AG09309 (cell line): ENCODE results near the gene GOT2.

ENCODE experiments used
- DNase-seq: peaks from one replicate; pipeline ENCODE4 v3.0.0-alpha.2; 2010; ENCODE audit warnings: low read depth
- H3K4me3 ChIP-seq: 2 replicates; pipeline ENCODE4 v1.5.1; 2011; ENCODE audit warnings: mild to moderate bottlenecking, low read depth, low read length, moderate library complexity; ENCODE audit not compliant: control insufficient read depth
- TF ChIP-seq, protein P1 (sequence below): IDR thresholded peaks from 2 replicates; pipeline ENCODE4 v1.5.1; 2011; ENCODE audit warnings: mild to moderate bottlenecking, low read depth, low read length, inconsistent platforms; ENCODE audit not compliant: insufficient read depth, control insufficient read depth; ENCODE audit errors: missing control alignments

The GOT2 gene

DNA sequence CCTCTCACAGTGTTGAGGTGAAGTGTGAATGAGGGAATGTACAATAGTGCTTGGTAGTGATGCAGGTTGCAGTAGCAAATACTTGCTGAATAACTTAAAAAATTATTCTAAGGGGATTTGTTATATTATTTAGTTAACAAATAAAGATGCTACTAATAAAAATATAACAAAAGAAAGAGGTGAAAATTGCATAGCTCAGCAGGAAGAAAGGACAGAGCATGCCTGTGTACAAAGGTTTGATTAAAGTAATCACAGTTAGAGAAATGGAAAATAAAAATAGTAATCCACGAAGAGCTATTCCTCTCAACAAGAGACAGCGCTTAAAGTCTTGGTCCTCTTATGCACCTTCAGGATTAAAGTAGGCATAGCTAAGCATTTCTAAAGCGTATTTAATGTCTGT, 11.0 kb downstream of the GOT2 start:
- no peak for DNase-seq
- no peak overlapping the region for H3K4me3 ChIP-seq
- TF ChIP-seq, protein P1, sequence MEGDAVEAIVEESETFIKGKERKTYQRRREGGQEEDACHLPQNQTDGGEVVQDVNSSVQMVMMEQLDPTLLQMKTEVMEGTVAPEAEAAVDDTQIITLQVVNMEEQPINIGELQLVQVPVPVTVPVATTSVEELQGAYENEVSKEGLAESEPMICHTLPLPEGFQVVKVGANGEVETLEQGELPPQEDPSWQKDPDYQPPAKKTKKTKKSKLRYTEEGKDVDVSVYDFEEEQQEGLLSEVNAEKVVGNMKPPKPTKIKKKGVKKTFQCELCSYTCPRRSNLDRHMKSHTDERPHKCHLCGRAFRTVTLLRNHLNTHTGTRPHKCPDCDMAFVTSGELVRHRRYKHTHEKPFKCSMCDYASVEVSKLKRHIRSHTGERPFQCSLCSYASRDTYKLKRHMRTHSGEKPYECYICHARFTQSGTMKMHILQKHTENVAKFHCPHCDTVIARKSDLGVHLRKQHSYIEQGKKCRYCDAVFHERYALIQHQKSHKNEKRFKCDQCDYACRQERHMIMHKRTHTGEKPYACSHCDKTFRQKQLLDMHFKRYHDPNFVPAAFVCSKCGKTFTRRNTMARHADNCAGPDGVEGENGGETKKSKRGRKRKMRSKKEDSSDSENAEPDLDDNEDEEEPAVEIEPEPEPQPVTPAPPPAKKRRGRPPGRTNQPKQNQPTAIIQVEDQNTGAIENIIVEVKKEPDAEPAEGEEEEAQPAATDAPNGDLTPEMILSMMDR: no peak

DNA sequence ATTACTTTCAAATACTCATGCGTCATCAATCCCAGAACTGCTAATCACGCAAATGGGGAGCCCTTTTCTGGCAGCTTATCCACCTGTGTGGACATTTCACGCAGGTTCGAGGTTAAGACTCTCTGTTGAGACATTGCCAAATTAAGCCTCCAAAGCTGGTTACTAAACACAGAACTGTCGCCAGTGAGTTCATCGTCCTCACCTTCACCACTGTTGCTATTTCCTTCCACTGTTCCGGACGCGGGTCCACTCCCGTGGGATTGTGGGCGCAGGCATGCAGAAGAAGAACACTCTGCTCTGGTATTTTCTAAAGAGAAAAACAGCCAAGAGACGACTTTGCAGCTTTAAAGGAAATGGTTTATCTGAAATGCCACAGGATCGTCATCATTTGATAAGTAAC, 16.1 kb downstream of the GOT2 start:
- TF ChIP-seq, protein P1: no peak

DNA sequence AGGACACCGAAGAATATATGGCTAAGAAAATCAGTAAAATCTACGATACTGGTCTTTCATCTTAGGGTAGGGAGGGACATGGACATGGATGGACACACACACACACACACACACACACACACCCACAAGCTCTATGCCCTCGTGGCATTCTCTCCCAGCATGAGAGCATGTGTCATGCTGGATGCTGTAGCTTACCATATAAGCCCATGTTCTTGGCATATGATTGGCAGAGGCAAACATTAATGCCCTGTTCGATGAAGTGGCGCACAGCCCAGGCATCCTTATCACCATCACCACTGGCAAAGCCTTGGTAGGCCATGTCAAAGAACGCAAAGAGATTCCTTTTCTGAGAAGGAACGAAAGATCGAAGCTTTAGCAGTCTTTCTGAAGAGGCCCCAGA, 17.6 kb downstream of the GOT2 start:
- TF ChIP-seq, protein P1: no peak
- no peak for DNase-seq
- H3K4me3 ChIP-seq: no peak overlapping the region

More for the DNA sequence above, 16.1 kb downstream of the GOT2 start:
- DNase-seq: no peak
- no peak overlapping the region for H3K4me3 ChIP-seq

DNA sequence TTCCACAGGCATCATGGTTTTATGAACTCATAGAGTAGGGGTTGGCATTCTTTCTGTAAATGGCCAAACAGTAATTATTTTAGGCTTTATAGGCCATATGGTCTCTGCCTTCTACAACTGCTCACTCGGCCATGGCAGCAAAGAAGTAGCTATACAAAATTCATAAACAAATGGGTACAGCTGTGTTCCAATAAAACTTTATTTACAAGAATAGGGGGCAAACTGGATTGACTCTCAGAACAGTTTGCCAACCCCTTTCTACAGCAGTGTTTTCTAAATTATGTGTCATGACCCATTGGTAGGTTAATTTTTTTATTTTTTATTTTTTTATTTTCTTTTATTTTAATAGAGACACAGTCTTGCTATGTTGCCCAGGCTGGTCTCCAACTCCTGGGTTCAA, 20.4 kb downstream of the GOT2 start:
- no peak for DNase-seq
- TF ChIP-seq, protein P1: no peak
- H3K4me3 ChIP-seq: no peak overlapping the region

DNA sequence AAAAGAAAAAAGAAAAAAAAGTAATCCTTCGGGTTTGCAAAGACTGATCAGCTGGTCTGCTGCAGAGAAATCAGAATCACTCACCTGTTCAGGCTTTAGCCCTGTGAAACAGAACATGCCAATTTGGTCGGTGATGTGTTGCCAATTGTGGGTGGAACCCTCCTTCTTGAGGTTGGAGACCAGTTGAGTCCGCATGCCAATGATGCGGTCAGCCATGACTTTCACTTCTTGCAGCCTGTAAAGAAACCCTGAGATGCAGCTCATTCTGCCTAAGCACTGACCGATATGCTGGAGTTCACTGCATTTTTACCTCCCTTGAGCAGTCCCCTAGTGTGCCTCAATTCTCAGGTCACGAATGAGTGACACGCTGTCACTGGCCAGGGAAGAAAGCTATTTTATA, 24.8 kb downstream of the GOT2 start:
- no peak for DNase-seq
- TF ChIP-seq, protein P1: no peak
- no peak overlapping the region for H3K4me3 ChIP-seq

DNA sequence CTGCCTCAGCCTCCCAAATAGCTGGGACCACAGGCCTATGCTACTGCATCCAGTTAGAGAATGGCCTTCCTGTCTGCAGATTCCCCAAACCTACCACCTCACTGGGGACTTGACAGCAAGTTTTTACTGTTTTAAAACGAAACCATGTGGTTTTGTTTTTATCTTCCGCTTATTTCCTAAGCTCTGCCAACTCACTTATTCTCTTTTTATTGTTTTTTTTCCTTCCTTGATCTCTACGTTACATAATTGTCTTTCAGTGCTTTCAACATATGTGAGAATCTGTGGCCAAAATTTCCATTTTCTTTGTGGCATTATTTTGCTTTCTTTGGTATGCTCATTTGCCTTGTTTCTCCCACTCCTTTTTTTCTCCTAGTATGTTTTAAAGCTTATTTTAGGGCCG, 35.0 kb downstream of the GOT2 start:
- no peak overlapping the region for H3K4me3 ChIP-seq
- DNase-seq: no peak
- TF ChIP-seq, protein P1: no peak

DNA sequence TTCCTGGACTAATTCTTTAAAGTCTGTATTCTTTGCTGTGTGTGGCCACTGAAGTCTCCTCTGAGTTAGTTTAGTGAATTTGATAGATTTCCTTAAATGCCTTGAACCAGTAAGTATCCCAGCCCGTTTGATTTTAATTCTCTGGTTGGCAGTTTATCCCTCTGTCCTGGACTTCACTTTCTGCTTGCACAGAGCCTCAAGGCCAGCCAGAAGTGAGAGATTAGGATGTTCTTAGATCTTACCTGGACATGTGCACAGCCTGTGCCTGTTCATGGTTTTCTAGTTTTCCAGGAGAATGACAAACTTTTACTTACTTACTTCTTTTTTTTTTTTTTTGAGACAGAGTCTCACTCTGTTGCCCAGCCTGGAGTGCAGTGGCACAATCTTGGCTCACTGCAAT, 38.7 kb downstream of the GOT2 start:
- TF ChIP-seq, protein P1: no peak
- H3K4me3 ChIP-seq: no peak overlapping the region

More for the DNA sequence above, 38.7 kb downstream of the GOT2 start:
- DNase-seq: no peak
